HK-2 (cell line): ENCODE data around the gene LSM7.
"Not testable (repeated sequence)": the region's sequence is repeated elsewhere in the genome, so short reads cannot be mapped to it uniquely, and the experiment has no call there.

Experiments used
- DNase-seq: peaks from one replicate; pipeline ENCODE4 v3.0.0-alpha.2; 2018; ENCODE audit not compliant: unreplicated experiment

The LSM7 gene

DNA sequence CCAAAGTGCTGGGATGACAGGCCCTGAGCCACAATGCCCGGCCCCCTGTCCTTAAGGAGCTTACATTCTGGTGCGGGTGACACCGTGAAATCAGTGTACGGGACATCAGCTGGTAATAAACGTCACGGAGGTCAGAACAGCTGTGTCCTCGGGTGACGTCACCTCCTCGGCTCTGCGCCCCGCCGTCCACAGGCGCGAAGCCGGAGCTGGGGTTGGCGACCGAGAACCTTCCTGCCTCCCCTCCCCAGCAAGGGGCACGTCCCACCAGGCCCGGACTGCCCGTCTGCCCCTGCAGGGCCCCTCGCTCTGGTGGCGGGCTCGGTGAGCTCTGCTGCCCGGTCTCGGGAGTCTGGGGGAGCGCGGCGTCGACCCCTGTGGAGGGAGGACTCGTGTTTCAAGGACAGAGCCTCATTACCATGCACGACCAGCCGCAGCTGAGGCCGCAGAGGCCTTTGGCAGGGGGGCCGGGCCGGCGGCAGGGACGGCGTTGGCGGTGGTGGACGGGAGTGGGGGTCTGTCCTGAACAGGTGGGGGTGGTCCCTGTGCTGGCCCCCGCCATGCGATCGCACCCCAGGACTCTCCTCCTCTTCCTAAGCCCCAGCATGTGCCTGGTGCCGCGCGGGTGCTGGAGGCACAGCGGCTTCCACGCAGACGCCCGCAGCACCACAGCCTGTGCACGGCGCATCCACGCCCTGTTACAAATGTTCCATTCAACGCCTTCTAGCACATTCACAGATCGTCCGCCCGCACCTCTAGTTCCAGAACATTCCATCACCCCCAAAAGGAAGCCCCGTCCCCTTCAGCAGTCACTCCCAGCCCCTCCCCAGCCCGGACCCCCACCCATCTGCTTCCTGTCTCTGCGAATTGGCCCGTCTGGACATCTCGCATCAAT is 25.8 kb downstream of the LSM7 start:
- no peak for DNase-seq

DNA sequence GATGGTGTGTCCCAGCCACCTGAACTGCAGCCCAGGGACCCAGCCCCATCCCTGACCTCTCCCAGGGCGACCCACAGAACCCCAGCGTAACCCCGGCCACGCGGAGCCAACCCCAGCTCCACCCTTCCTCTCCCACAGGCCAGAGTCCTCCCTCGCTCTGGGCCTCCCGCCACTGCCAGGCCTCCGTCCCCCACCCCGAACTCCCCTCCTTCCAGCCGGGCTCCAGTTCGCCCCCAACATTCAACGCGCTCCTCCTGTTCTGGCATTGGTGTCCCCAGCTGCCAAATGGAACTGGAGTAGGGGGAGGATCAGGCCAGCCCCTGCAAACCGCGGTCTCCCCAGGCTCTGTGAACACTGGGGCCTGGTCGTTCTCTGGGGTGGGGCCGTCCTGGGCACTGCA is 27.9 kb downstream of the LSM7 start:
- DNase-seq, result no peak

DNA sequence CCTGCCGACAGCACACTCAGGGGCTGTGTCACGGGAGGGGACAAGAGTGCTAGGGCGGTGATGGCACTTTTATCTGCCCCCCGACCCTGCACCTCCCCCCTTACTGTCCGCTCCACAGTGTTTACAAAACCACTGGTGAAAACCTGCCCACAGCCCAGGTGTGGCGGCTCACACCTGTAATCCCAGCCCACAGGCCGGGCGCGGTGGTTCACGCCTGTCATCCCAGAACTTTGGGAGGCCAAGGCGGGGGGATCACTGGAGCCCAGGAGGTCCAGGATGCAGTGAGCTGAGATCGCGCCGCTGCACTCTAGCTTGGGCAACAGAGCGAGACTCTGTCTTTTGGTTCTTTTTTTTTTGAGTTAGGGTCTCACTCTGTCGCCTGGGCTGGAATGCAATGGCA is 32.2 kb downstream of the LSM7 start:
- no peak for DNase-seq

DNA sequence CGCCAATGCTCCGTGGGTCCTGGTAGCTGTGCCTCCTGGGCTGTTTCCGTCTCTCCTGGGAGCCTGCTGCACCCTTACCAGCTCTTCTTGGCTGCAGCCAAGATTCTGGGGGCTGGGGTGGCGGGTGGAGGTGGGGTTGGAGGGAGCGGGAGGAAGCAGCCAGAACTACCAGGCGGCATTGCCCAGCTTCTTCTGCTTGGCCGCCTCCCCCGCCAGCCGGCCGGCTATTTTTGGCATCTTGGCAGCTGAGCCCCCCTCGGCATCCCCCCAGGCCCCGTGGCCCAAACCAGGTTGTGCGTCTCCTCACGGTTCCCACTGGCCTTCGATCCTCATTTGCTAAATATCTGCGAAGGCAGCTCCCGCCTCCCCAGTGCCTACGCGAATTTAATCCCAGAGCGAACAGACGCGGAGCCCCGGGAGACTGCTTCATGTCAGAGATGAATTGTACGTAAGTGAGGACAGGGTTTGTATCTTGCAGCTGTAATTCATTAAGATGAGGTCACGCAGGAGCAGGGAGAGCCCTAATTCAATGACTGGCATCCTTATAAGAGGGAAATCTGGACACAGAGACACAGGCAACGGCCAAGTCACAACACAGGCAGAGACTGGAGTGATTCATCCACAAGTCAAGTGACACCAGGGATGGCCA is 33.6 kb downstream of the LSM7 start:
- no peak for DNase-seq

DNA sequence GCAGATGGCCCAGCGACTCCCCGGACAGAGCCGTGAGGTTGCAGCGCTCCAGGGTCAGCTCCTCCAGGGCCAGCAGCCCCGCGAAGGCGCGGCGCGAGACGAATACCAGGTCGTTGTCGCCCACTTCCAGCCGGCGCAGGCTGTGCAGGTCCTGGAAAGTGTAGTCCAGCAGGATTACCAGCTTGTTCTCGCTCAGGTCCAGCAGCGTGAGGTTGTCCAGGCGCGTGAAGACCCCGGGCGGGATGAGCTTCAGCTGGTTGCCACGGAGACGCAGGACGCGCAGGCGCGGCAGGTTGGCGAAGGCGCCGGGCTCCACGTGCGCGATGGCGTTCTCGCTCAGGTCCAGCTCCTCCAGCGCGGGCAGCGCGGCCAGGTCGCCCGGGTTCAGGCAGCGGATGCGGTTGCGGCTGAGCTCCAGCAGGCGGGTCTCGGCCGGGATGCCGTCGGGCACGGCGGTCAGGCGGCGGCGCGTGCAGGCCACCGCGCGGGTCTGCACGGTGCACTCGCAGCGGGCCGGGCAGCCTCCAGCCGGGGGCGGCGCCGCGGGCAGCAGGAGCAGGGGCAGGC is 37.1 kb downstream of the LSM7 start:
- no peak for DNase-seq

DNA sequence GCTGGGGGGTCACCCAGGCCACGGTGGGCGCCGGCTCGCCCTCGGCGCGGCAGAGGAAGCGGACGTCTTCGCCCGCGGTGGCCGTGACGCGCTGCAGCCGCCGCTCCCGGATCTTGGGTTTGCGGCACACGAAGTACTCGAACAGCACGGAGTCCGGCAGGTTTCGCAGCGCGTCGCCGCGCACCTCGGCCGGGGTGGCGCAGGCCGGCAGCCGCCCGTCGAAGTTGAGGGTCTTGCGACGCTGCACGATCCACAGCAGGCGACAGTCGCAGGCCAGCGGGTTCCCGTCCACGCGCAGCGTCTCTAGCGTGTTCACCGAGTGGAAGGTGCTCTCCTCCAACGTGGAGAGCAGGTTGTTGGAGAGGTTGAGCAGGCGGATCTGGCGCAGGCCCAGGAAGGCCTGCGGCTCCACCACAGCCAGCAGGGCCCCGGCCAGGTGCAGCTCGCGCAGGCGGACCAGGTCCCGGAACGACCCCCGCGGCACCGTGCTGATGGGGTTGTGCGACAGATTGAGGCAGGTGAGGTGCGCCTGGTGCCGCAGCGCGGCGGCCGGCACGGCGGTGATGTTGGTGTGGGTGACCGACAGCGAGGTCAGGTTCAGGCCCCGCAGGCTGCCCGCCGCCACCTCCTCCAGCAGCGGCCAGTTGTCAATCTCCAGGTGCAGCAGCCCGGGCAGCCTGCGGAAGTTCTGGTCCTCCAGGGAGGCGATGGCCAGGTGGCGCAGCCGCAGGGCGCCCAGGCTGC is 37.8 kb downstream of the LSM7 start:
- no peak for DNase-seq

DNA sequence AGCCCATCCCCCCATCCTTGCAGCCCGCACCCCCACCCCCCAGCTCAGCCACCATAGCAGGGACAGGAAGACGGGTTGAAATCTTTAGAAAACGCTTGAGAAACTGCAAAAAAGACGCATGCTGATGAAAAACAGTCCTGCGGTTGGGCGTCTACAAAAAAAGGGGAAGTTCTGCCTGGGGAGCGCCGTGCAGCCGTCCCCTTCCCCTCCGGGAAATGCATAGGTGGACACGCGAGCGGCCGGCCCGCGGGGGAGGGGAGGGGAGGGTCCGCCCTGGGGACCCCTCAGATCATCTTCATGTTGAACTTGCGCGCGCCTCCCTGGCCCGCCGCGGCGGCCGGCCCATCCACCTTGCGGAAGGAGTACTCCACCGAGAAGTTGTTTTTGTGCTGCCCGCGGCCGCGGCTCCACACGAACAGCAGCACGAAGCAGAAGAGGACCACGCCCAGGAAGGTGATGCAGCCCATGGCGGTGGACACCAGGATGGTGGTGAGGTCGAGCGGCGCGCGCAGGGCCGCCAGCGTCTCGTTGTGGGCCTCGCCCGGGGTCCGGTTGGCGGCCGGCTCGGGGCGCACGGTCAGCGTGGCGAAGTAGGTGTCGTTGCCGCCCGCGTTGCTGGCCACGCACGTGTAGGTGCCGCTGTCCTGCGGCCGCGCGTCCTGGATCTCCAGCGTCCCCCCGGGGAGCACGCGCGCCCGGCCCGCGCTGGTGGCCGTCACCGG is 38.5 kb downstream of the LSM7 start:
- no peak for DNase-seq

DNA sequence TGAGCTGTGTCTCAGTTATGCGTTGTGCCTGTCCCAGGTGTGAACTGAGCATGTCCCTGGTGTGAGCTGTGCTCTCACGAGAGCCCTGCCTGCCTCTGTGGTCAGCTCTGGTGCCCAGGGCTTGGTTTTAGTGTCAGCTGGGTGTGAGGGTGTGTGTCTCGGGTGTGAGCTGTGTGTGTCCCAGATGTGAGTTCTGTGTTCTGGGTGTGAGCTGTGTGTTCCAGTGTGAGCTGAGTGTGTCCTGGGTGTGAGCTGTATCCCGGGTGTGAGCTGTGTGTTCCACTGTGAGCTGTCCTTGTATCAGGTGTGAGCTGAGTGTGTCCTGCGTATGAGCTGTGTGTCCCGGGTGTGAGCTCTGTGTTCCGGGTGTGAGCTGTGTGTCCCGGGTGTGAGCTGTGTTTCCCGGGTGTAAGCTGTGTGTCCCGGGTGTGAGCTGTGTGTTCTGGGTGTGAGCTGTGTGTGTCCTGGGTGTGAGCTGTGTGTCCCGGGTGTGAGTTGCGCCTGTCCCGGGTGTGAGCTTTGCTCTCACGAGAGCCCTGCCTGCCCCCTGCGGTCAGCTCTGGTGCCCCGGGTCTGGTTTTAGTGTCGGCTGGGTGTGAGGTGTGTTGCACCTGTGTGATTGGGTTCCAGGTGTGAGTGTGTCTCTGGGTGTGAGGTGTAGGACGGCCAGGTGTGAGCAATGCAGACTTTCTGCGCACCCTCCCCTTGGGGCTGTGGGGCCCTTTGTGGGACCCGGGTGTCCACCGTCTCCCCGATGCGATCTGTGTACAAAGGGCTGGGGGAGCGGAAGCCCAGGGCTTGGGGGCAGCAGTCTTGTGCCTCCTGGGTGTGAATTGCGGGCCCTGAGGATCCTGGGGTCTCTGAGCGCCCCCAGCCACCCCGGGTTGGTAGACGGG is 39.3 kb downstream of the LSM7 start:
- DNase-seq, result no peak

DNA sequence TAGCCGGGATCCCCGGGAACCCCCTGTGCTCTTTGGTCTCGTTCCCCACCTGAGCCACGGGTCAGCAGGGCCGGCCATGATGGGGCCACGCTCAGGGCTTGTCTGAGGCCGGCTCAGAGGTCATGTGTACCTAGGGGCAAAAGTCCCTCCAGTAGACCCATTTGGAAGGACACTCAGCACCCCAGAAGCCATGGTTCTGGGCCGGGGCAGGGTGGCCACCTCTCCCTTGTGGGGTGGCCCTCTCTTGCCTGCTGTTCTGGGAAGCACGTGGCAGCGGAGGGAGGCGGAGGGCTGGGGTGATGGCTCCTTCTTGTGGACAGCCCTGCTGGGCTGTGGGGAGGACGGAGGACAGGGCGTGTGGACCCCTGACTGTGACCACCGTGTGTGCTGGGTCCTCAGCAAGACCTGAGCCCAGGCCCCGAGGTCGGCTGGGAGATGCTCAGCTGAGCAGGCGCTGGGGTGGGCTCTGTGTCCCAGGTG is 40.0 kb downstream of the LSM7 start:
- no peak for DNase-seq

DNA sequence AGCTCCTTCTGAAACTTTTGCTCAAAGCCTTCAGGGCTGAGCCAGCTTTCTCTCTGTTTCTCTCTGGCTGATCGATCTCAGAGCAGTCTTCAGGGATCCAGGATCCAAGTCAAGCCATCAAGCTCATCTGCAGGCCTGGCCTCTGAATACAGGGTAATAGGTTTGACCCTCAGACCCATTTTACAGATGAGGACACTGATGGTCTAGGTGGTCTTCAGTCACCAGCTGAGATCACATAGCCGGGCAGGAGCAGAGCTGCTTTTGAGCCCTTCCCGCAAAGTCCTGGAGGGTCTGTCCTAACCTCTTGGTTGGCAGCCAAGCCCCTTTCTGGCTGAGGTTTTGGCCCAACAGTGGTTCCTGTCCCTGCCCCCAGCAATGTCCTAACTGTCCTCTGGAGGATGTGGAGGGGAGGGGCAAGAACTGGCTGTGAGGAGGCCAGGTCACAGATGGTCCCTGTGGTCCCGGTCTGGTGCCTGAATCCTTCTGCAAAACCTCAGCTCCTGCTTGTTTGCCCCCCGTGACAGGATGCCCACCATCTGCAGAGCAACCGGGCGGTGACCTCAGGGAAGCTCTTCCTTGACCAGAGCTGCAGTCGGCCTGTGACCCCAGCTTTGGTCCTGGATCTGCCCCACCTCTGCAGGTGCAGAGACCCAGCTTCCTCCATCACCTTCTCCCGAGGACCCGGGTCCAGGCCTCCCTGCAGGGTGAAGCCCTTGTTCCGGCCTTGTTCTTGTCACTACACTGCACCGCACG is 40.6 kb downstream of the LSM7 start:
- DNase-seq, result no peak

DNA sequence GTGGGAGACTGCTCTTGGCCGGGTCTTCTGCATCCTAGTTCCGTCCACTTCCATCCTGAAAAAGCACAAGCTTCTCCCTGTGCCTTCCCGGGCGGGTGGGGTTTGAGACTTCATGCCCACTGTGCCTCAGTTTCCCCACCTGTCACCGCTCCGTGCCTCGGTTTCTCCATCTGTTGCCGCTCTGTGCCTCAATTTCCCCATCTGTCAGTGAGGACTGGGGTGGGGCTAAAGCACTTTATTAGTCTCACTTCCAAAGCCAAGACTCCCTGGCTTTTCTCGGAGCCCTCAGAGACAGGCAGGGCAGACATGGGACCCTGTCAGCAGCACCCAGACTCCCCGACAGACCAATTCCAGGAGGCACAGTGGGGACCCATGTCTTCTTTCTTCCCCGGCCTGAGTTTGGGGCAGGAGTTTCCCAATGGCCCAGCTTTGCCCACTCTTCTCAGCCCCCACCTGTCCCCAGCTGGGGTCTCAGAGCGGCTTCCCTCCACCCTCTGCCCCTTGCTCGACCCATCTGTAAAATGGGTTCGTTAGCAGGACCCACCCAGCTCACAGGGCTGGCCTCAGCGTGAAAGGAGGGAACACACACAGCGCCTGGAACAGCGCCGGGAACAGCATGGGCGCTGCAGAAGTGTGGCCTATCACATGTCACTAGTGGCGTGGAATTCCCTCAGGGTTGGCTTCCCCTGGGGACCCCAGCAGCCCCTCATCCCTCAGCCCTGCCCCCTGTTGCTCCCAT is 41.8 kb downstream of the LSM7 start:
- no peak for DNase-seq

DNA sequence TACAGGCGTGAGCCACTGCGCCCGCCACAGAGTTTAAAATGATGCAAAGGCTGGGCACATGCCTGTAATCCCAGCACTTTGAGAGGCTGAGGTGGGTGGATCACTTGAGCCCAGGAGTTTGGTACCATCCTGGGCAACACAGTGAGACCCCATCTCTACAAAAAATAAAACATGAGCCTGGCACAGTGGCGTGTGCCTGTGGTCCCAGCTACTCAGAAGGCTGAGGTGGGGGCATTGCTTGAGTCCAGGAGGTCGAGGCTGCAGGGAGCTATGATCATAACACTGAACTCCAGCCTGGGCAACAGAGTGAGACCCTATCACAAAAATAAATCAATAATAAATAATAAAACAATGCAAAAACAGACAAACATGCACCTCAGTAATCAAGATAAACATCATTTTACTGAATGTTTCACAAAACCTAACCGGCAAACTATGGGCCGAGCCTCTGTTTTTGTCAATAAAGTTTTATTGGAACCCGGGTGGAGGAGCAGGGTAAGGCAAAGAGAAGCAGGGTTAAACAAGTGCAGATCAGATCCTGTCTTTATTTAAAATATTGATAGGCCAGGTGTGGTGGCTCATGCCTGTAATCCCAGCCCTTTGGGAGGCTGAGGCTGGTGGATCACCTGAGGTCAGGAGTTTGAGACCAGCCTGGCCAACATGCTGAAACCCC is 44.4 kb downstream of the LSM7 start:
- DNase-seq, result no peak

DNA sequence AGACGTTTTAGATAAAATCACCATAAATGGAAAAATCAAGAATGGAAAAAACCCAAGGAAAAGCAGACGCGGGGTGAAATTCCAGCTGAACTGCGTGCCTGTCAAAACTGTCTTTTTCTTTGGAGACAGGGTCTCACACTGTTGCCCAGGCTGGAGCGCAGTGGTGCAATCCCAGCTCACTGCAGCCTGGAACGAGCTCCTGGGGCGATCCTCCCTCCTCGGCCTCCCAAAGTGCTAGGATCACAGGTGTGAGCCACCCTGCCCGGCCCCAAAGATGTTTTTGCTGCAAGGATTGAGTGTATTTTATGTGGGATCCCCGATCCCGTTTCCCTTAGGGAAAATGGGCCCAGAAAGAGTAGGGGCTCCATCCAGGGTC is 45.5 kb downstream of the LSM7 start:
- no peak for DNase-seq

DNA sequence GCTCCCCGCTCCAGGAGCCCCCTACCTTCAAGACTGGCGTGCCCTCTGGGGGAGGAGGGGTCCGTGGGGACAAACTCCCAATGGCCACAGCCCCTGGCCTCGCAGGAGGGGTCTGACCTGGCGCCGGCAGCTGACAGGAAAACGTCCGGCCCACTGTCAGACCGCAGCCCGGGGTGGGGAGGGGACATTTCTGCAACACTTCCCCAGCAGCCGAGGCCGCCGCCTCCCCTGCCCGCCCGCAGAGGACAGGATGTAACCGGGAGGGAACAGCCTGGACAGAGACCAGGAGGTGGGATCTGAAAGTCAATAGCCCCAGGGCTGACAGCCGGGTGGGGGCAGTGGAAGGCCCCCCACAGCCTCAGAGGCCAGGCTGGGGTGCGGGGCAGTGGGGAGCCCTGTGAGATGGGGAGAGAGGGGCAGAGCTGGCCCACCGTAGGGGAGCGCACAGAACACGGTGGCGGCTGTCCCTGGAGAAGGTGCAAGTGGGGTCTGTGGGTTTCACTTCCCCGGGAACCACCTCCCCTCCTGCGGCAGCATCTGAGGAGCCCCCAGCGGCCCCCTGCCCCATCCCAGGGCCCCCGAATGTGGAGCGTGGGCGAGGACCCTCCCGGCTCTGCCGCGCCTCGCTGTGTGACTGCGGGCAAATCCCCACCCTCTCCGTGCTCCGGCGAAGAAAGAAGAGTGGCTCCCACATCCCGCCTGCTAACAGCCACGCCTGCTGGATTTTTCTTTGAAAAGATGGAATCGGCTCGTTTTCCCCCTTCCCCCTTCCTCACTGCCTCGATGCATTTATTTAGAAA is 46.1 kb downstream of the LSM7 start, which contains the start of gene PEAK3:
Gene PEAK3, minus strand, starts transcription at position 114 of the 800 bp plus-strand sequence. CDS start 1,244 bp downstream, outside the sequence.
- DNase-seq, result peak; percentile 71

DNA sequence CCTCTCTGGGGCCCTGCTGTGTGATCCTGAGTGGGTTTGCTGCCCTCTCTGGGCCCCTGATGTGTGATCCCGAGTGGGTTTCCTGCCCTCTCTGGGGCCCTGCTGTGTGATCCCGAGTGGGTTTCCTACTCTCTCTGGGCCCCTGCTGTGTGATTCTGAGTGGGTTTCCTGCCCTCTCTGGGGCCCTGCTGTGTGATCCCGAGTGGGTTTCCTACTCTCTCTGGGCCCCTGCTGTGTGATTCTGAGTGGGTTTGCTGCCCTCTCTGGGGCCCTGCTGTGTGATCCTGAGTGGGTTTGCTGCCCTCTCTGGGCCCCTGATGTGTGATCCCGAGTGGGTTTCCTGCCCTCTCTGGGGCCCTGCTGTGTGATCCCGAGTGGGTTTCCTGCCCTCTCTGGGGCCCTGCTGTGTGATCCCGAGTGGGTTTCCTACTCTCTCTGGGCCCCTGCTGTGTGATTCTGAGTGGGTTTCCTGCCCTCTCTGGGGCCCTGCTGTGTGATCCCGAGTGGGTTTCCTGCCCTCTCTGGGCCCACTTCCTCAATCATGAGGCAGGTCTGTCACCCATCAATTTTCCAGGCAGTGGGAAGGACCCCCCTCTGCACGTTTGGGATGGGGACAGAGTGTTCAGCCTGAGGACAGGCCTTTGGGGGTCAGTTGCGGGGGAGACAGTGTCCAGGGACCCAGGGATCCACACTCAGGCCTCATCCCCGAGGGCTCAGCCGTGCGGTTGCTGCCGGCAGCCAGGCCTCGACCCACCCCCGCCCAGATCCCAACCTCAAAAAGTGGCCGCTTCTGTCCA is 46.9 kb downstream of the LSM7 start:
- DNase-seq, result not testable (repeated sequence)

DNA sequence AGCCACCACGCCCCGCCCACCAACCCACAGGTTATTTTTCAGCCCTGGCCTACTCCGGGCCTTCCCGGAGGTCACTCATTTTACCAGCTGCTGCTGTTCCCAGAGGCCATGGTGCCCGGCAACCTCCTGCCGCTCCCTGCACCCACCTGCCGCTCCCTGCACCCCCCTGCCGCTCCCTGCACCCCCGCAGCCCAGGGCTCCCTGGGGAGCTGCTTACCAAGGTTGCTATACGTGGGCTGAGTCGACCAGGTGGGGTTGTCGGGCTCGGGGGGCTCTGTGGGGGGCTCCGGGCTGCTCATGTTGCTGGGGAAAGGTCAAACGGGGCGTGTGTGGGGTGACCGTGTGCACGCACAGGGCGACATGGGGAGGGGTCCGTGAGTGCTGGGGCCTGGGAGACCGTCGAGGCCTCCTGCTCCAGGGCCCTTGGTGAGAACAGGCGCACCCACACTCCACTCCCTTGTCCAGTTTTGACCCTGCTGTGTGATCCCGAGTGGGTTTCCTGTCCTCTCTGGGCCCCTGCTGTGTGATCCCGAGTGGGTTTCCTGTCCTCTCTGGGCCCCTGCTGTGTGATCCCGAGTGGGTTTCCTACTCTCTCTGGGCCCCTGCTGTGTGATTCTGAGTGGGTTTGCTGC is 47.6 kb downstream of the LSM7 start:
- no peak for DNase-seq
